CD4-positive, alpha-beta T cell treated with Interleukin-17A for 4 hours (primary cell): ENCODE data around the gene KIAA1671.

Source experiments
- DNase-seq: peaks from one replicate; pipeline ENCODE4 v3.0.0-alpha.2; 2020; ENCODE audit warnings: mixed read lengths

Gene KIAA1671

DNA sequence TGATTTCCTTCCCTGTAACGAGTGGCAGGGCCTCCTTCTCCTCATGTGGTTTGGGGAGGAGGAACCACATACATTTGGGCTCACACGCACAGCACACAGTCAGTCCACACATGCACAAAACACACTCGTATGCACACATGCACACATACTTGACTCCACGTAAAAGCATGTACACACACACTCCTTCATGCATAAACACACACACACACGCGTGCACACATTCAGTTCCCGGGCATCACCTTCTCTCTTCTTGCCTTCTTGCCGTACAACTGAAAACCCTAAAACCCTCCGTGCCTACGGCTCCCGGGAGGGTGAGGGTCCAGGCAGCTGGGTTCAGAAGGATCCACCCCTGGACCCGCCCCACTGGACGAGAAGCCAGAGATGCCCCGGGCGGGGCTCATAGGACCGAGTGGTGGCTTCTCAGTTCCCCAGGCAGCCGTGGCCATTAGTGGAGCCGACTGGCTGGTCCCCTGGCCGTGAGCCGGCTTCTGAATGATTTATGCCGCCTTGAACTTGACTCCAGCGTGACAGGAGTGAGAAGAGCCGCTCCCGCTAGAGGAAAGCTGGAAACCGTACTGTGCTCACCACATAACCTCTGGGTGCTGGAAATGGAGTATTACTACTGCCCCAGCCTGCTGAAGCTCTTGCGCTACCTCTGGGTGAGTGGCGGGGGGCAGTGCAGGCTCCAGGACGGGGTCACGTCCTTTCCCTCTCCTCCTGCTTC, 117.4 kb downstream of the KIAA1671 start:
- peak; percentile 69 for DNase-seq

DNA sequence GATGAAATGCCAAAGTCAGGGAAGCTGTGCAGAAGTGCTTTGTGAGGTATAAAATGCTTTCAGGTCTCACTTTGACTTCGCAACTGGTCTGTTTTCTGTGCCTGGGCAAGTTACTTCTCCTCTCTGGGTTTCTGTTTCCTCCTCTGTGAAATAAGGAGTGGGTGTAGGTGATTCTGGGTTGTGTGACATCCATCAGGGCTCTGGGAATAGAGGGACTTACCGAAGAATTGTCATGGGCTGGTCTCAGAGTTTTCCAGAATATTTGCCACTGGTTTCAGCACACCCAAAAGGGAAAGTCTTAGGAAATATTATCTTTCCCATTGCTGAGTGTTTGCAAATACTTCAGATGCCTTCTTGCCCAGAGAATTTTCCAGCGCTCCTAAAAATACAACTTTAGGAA, 118.4 kb downstream of the KIAA1671 start:
- no peak for DNase-seq

DNA sequence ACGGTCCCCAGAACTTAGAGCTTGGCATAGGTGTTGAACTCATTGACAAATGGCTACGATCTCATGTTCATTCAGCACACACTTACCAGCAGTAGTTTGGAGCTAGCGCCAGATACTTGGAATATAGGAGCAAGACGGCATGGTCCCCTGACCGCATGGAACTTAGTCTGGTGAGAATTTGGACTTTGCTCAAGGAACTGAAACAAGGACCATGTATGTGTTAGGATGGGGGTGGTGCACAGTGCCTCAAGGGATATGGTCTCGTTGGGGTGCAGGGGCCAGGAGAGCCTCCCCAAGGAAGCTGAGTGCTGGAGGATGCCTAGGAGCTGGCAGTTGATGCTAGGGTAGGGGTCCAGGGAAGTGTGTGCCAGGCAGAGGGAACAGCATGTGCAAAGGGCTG, 119.2 kb downstream of the KIAA1671 start:
- DNase-seq = no peak

DNA sequence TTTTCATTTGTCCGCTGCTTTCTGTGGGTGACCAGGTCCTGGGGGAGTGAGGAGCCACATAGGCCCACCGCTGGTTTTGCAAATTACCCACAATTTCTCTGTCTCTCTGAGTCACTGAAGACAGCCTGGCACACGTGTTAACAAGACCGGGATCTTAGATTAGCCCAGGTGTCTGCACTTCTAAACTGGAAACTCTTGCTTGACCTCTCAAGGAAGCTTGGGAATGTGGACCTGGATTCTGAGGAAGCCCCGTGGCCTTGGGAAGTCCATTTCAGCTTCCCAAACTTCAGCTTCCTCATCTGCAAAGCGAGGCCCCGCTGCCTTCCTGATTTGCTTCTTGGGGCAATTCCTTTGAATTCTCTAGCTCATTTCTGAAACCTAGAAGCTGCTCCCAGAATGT, 119.9 kb downstream of the KIAA1671 start:
- no peak for DNase-seq

DNA sequence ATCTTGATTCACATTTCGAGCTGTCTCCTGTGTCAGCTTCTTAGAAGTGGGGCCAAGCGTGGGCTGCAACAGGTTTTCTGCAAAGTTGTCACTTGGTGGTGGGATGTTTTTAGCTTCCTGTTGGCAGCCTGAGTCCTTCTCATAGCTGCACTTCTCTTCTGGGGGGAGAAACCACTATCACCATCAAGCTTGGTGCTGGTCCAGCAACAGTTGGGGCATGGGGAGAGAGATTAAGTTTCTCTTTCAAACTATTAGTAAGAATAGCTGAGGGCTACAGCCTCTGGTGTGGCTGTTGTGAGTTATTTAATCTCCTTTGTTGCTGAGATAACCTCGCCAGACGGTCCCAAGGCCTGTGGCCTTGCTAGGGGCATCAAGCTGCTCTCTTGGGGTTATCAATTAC, 123.8 kb downstream of the KIAA1671 start:
- DNase-seq = peak; percentile 44

DNA sequence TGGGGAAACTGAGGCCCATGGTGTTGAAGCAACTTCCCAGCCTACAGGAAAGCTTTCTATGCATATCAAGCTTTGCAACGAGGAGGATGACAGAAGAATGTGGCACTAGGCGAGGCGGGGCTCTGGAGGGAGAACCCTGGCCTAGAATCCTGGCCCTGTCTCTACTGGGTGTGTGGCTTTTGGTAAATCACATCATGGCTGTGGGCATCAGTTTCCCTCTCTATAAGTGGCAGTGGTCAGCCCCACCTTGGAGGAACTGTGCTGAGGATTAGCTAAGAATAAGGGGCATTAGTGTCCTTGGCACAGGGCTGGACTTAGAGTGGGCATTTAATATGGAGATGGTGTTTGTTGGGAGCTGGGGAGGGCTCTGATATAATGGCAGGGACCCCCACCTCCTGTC, 124.5 kb downstream of the KIAA1671 start:
- DNase-seq = no peak

DNA sequence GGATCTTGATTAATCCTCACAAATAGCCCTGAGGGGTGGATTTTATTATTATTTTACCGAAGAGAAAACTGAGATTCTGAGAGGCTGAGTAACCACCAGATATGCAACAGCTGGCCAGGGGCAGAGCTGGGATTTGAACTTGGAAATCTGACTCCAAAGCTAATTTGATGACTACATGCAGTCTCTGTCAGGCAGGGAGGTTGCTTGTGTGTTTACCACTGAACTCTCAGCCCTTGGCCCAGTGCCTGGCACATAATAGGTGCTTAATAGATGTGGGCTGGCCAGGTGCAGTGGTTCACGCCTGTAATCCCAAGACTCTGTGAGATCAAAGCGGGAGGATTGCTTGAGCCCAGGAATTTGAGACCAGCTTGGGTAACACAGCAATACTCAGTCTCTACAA, 125.4 kb downstream of the KIAA1671 start:
- no peak for DNase-seq

DNA sequence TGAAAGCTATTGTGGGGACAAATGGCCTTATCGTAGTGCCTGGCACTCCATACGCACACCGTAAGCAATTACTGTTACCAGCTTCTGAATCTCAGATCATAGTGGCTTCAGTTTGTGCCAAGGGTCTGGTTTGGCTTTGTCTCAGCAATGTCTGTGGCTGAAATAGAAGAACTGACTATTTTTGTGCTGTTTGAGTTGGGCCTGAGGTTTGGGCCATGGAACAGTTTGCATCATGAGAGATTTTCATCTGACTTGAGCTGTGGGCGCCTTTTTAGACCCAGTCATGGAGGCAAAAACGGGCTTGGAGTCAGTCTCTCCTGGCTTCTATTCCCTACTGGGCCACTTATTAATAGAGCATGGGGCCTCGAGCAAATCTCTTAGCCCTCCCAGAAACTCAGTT, 126.1 kb downstream of the KIAA1671 start:
- no peak for DNase-seq

DNA sequence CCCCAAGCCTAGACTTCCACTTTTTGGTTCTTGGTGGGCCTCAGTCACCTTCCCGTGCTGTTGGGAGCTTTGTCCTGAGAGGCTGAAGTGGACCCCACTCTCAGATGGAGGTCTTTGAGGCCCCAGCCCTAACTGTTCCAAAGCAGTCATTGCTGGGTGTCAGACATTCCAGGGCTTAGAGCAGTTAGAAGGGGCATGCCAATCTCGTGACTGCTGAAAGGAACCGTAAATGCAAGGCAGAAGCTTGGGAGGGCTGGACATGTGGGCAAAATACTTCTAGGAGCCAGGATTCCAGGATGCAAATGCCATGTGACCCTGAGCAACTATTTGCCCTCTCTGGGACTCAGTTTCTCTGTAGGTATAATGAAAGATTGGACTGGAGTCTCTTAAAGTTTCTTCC, 128.3 kb downstream of the KIAA1671 start:
- no peak for DNase-seq

DNA sequence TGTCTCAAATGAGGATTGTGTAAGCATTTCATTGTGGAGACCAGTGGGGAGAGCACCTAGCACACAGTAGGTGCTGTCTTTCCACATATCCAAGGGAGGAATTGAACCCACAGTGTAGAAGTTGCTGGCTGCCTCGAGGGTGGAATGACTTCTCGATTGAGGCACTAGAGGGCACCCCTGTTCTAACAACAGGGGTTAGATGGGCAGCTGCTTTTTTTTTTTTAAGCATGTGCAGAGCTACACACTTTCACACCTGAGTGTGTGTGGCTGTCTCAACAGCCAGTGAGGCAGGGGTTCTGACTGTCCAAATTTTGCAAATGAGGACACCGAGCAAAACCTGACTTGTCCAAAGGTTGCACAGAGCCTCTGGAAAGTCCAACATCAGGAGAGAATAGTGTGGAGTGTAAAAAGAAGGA, 128.9 kb downstream of the KIAA1671 start:
- DNase-seq = peak; percentile 75

DNA sequence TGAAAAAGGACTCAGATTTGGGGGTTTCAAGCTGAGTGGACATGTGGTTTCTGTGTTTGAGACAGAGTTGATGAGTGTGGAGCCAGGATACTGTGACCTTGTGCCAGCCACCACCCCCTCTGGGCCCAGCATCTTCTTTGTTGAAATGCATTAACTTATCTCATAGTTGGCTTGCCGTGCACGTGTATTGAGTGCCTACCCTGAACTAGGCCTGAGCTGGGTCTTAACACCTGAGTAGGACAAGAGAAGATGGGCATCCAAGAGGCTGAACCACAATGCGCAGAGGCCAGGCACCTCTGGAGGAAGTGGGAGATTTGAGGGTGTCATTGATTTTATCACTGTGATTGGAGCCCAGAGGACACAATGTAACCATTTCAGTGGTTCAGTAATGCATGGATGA, 129.6 kb downstream of the KIAA1671 start:
- DNase-seq = no peak

DNA sequence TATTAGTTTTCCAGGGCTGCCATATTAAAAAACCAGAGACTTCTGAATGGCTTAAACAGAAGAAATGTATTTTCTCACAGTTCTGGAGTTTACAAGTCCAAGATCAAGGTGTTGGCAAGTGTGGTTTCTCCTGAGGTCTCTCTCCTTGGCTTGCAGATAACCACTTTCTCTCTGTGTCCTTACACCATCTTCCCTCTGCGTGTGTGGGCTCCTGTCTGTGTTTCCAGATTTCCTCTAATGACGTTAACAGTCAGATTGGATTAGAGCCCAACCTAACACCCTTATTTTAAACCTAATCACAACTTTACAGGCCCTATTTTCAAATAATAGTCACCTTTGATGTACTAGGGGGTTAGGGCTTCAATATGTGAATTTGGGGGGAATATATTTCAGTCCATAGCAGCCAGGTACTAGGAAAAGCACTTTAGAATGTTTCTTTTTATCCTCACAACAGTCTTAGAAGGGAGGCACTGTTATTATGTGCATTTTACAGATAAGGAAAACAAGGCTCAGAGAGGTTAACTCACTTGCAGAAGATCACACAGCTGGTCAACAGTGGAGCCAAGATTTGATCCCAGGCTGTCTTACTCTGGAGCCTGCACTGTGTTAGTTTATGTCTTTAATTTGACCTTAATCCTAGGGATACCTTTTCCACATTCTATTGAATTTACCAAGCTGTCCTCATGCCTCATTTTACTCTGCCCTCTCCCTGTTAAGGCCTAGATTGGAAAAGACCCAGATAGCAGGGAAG, 130.7 kb downstream of the KIAA1671 start:
- DNase-seq = no peak

DNA sequence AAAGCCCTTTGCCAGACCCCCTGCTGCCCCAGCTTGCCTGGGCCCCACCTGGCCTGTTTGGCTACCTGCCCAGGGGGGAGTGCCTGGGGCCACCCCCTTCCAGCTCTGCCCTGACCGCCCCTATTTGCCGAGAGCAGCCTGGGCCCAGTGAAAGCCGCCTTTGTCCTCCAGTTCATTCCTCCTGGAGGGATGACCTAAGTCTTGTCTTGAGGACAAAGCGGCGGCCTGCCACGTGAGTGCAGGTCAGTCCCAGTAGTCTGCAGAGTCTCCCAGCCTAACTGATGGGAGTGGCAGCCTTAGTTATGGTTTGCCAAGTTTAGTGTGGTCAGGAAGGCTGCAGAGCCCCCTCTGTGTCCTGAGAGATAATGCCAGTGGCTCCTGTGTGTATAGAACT, 131.3 kb downstream of the KIAA1671 start:
- DNase-seq = no peak

DNA sequence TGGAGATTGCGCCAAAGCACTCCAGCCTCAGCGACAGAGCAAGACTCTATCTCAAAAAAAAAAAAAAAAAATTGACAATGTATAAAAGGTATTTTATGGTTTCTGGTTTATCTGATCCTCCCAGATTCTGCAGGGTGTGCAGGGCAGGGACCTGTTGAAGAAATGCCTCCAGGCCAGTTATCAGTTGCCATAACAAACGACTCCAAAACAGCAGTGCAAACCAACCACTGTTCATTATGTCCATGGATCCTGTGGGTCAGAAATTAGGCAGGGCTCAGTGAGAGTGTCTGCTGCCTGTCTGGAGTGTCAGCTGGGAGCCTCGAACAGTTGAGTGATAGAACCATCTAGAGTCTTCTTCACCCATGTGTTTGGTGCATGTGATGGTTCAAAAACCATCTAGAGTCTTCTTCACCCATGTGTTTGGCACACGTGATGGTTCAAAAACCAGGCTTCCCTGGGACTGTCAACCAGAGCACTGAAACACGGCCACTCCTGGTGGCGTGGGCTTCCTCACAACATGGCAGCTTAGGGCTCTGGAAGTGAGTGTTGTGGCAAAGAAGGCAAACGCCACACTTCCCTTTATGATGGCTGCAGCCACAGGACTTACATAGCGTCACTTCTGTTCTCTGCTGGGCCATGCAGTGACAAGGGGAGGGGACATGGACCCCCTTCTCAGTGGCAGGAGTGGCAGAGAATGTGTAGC, 132.0 kb downstream of the KIAA1671 start:
- no peak for DNase-seq

DNA sequence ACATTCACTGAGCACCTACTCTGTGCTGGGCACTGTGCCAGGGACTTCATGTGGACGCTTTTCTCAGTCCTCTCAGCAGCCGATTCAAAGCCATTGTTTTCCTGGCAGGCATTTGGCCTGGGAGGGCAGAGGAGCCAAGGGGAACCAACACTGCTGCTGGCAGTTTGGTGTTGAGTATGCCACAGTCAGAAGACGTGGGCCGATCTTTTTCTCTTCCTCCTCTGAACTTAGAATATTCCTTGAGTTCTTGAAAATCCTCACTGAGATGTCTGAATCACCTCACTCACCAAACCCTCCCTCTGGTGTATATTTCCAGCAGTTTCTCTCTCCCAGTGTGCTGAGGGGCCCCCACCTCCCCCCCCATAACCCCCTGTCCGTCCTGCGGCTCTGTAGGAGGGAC, 132.6 kb downstream of the KIAA1671 start:
- no peak for DNase-seq

DNA sequence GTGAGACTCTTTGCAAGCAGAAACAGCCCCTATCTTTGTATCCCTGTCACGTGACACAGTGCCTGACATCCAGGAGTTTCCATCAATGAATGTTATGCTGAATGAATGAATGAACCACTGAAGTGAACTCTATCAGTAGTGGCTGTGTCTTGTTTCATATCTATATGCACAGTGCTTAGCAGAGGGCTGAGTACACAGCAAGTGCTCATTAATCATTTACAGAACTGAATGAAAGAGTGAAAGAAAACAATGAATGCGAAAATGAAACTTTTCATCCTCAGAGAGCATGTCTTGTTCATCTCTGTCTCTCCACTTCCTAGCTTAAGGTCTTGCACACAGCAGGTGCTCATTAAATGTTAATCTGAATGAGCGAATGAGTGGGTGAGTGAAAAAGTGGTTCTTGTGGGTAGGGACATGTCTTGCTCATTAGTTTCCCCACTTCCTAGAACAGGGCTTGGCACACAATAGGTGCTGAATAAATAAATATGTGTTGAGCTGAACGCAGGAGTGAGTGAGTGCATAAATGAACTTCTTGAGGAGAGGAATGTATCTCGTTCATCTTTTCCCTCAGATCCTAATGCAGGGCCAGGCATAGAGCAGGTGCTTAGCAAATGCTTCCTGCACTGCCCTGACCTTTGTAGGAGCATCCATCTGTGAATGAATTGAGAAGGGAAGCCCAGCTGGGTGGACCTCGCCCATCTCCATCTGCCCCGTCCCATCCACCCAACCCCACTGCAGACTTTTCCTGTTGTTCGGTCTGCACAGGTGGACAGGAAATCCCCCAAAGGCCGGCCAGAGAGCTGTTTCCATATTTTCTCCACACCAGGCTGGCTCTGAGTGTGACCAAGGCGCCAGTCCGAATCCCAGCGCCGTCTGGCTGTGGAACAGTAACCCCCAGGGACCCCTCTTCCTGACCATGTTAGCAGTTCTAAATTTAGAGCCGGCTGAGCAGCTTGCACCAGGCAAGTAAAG, 133.7 kb downstream of the KIAA1671 start:
- no peak for DNase-seq

DNA sequence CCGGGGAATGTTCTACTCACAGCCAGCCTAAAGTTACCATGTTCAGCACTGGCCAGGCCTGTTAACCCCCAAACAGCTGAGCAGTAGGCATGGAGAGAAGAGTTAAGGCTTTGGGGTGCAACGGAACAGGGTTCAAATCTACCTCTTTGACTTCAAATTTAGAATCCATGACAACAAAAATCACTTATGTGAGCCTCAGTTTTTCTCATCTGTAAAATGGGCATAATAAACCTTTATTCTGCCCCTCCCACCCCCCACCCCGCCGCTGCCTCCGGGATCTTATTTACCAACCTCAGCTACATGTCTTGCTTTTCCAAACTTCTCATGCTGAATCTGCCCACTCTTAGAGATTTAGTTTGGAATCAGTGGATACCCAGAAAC, 134.4 kb downstream of the KIAA1671 start:
- no peak for DNase-seq

DNA sequence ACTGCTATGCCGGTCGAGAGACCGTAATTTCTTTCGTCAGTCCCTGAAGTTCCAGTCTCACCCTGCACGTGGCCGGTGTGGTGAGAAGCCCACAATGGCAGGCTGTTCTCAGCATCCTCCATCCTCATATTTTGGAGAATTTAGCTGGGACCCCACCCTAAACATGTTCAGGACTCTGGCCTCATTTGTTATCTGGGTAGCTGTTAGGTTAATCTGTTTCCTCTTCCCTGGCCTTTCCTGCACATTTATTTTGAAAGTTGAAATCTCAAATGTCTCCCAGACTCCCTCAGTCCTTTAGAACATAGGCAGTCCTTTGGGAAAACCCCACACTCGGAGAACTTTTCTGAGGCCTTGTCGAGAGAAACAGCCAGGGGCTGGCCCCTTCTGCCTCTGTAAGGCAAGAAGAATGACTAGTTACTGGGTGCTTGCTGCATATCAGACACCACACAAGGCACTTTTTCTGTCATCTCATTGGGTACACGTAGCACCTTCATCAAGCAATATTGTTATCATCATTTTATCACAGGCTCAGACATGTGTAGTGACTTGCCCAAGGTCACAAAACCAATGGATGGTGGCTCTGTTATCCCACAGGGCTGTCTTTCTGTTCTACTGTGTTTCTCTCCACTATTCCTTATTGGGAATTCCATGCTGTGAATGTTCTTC, 137.8 kb downstream of the KIAA1671 start:
- no peak for DNase-seq

DNA sequence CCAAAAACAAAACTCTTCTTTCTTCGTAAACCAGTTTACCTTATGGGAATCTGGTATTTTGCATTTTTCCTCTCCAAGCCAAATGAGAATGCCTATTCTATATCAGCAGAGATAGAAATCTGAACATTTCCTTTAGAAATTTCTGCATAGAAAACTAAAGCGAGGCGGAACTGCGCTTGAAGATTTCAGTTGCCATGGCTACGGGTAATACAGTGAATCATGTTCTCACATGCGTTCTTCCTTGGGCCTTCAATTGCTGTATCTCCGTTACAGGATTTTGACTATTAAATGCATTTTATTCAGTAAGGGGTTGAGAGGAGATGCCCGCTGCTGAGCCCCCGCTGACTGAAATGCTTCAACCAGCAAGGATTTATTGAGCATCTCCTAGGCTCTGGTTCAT, 138.9 kb downstream of the KIAA1671 start:
- DNase-seq = peak; percentile 23

DNA sequence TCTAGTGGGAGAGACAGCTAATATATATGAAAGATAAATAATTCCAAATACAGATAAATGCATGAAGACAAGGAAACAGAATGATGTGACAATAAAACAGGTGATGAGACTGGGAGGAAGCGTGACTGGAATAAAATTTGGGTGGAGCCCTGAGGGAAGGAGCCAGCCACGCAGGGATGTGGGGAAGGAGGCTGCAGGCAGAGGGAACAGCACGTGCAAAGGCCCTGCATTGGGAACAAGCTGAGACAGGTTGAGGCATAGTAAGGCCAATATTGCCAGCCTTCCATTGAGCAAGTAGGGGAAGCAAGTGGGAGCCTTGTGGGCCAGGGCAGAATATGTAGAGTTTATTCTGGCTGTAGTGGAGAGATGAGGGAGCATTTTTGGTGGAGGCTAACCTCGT, 139.6 kb downstream of the KIAA1671 start:
- no peak for DNase-seq

DNA sequence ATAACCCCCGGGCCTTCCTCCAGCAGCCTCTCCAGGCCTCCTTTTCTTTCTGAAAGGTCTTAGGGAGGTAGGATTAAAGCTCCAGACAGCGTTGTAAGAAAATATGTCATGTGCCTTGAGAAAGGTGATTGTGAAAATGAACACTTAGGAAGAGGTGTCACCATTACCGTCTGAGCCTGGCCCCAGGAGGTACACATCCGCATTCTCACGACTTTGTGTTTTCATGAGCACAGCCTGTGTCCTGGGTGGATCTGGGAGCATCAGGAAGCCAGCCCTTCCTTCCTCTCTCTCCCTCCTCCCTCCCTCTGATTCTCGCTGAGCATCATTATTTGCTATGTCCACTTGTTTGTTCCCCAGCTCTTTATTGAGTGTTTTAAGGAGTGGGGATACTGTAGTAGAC, 142.1 kb downstream of the KIAA1671 start:
- no peak for DNase-seq

DNA sequence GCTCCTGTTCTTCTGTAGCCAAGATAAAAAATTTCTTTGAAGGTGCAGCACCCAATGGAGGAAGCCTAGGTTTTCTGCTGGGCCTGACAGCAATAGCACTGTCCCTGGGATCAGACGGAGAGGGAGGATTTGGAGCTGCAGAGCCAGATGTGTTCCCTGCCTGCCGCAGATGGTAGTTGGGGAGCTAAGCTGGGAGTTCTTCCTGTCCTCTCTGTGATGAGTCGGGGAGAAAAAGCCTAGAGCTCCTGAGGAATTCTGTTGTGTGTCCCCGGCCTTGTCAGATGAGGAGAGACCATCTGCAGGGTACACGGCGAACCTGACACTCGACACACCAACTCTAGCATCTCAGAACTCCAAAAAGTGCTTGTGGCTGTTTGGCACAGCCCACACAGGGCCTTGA, 143.4 kb downstream of the KIAA1671 start:
- no peak for DNase-seq
